ENCODE measurements around the gene EPHA7. TPM values are rescaled to one million over a fixed set of nuclear protein-coding genes. Genes with fewer than 3 reads are reported as not detected.

Gene EPHA7
- total RNA-seq: 52.6 and 59.0 TPM in 2 replicates
- 35.8 and 39.5 TPM in 2 replicates for polyA plus RNA-seq

DNA sequence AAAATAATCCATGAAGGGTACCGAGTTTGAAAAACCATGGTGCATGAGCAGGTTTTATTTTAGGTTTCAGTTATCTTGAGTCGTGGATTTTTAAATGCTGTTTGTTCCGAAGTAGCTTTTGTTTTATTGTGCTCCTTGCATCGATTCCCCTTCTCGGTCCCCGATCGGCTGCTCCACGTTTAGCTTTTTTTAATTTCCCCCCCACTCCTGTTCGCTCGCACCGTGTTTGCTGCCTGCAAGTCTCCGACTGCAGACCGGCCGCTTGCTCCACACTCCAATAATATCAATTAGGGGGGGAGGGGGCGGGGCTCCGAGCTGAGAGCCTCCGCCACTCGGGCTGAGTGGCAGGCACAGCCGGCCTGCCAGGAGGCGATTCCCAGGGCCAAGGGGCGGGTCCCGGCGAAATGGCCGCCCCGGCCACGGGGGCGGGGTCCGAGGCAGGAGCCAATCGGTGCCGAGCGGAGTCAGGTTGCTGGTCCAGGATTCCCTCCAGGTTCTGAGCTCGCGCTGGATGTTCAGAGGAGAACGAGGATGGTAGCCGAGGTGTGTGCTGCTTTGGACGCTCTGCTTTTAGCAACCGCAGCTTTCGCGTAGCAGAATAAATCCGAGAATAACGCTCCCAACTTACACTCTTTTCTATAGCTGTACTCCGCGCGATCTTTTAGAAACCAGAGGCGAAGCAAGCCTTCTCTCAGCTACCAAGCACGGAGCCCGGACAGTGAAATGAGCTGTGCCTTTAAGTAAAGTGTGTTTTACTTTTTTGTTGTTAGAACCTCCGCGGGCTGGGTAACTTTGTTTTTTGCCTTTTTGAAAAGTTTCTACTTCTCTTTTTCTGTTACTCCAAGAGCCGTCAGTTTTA is at the start of gene EPHA7:
TSS of gene EPHA7 (minus strand) at position 256 of the 859 bp plus-strand sequence. CDS start at position 38, 218 bp downstream.
- Histone ChIP-seq H3K4me1 (ENCODE audit: low read depth) (peaks cover 30% of the 10 kb centered on the region), H3K4me3 (peak within 1 kb of the TSS; percentile 61), H3K27ac (peak within 1 kb of the TSS; percentile 70), H3K9me3 (ENCODE audit: low read depth) (no peaks in the 10 kb centered on the region), H3K27me3 (no peaks in the 10 kb centered on the region), H3K36me3 (no peaks in the 10 kb centered on the region)
- DNase-seq (ENCODE audit: low read depth in 1 of 2, low spot score in 1 of 2): peak; percentile 95 to 99
- TF ChIP-seq, protein P1, sequence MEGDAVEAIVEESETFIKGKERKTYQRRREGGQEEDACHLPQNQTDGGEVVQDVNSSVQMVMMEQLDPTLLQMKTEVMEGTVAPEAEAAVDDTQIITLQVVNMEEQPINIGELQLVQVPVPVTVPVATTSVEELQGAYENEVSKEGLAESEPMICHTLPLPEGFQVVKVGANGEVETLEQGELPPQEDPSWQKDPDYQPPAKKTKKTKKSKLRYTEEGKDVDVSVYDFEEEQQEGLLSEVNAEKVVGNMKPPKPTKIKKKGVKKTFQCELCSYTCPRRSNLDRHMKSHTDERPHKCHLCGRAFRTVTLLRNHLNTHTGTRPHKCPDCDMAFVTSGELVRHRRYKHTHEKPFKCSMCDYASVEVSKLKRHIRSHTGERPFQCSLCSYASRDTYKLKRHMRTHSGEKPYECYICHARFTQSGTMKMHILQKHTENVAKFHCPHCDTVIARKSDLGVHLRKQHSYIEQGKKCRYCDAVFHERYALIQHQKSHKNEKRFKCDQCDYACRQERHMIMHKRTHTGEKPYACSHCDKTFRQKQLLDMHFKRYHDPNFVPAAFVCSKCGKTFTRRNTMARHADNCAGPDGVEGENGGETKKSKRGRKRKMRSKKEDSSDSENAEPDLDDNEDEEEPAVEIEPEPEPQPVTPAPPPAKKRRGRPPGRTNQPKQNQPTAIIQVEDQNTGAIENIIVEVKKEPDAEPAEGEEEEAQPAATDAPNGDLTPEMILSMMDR (IDR thresholded peaks at IDR 0.05; ENCODE audit: low read depth, low read length): no peak

DNA sequence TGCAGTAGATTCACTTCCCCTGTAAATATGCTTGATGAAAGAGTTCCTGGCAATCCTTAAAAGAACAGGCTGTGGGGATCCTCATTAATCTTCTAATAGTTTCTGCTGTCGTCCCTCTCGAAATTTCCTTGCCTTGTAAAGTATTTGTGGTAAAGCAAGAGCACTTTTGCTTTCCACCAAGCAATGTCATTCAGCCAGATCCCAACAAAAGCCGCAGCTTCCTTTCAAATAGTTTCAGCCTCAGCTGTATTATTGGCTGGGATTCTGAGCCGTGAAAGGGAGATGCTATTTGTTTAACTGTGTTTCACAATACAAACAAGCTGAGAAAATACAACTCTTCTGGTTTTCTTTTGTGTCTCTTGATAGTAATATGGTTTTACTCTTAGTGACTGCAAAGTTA is 48.9 kb upstream of the EPHA7 start:
- TF ChIP-seq, protein P1 (IDR thresholded peaks at IDR 0.05; ENCODE audit: low read depth, low read length): no peak
- H3K4me3 ChIP-seq: no peak overlapping the region

DNA sequence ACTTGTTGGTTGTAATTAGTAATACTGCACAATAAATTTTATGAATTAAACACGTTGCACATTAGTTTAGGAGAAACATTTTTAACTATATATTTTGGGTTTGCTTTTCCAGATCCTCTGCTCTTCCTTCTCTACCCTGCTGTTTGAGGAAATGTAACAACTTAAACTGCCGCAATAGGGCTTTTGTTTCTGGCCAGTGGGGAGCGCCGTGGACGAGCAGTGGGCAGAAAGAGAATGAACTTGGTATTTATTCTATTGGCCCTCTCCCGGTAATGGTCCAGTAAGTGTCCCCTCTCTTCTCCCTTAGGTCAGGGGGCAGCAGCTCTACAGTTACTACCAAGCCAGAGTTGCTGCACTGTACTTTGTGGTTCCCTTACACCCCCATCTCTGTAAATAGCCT is 35.2 kb upstream of the EPHA7 start:
- Histone ChIP-seq H3K36me3 (no peaks in the 10 kb centered on the region), H3K4me1 (ENCODE audit: low read depth) (no peaks in the 10 kb centered on the region), H3K27ac (no peak overlapping the region), H3K9me3 (ENCODE audit: low read depth) (no peaks in the 10 kb centered on the region), H3K4me3 (no peak overlapping the region), H3K27me3 (no peaks in the 10 kb centered on the region)
- TF ChIP-seq, protein P1 (IDR thresholded peaks at IDR 0.05; ENCODE audit: low read depth, low read length): no peak
- no peak for DNase-seq (ENCODE audit: low read depth in 1 of 2, low spot score in 1 of 2)

More for the DNA sequence above, 48.9 kb upstream of the EPHA7 start:
- Histone ChIP-seq H3K4me1 (ENCODE audit: low read depth) (no peaks in the 10 kb centered on the region), H3K36me3 (no peaks in the 10 kb centered on the region), H3K27me3 (no peaks in the 10 kb centered on the region), H3K27ac (no peak overlapping the region), H3K9me3 (ENCODE audit: low read depth) (no peaks in the 10 kb centered on the region)
- peak; percentile 27 to 50 for DNase-seq (ENCODE audit: low read depth in 1 of 2, low spot score in 1 of 2)

DNA sequence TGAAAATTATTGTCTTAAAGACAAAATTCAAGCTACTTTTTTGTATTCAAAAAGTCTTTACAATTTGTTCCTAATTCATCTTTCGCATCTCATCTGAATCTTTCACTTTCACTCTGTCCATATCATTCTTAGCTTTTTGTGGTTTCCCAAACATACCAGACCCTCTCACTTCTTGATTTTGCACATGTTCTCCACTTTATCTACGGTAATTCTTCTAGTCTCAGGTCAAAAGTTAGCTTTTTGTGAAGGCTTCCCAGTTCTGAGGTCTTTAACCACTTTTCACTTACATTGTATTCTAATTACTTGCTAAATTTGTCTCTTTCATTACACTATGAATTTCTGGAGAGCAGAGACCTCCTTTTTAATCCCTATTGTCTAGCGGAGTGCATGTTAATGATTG is 34.6 kb upstream of the EPHA7 start:
- Histone ChIP-seq H3K4me3 (no peak overlapping the region), H3K9me3 (ENCODE audit: low read depth) (no peaks in the 10 kb centered on the region), H3K4me1 (ENCODE audit: low read depth) (no peaks in the 10 kb centered on the region), H3K36me3 (no peaks in the 10 kb centered on the region), H3K27me3 (no peaks in the 10 kb centered on the region), H3K27ac (no peak overlapping the region)
- no peak for DNase-seq (ENCODE audit: low read depth in 1 of 2, low spot score in 1 of 2)
- TF ChIP-seq, protein P1 (IDR thresholded peaks at IDR 0.05; ENCODE audit: low read depth, low read length): no peak

DNA sequence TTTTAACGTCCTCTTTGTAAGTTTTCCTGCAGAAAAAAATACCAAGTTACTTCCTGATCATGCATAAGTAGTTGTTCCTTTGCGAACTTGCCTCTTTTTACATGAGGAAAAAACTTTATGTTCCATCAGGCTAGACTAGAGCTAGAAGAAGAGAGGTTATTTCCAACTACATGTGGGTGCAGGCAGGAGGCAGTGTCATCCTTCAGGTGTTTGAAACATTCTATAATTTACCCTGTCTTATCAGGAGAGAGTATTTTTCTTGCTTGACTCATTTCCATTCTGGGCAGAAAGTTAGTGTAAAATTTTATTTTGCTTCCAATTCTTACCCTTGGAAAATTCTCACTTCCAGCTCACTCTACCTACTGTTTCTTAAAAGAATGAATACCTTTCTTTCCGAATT is 28.5 kb upstream of the EPHA7 start:
- H3K27ac ChIP-seq: no peak overlapping the region
- H3K9me3 ChIP-seq (ENCODE audit: low read depth): no peaks in the 10 kb centered on the region
- TF ChIP-seq, protein P1 (IDR thresholded peaks at IDR 0.05; ENCODE audit: low read depth, low read length): no peak
- no peak for DNase-seq (ENCODE audit: low read depth in 1 of 2, low spot score in 1 of 2)
- H3K27me3 ChIP-seq: no peaks in the 10 kb centered on the region
- no peaks in the 10 kb centered on the region for H3K4me1 ChIP-seq (ENCODE audit: low read depth)
- H3K4me3 ChIP-seq: no peak overlapping the region
- no peaks in the 10 kb centered on the region for H3K36me3 ChIP-seq

All from cardiac muscle cell (in vitro differentiated cells and primary cell).